GM23248 (cell line): ENCODE results near the gene PPP1CC. TPM values are rescaled to one million over a fixed set of nuclear protein-coding genes. Genes with fewer than 3 reads are reported as not detected.

Experiments used
- DNase-seq: peaks from one replicate; pipeline ENCODE4 v3.0.0-alpha.2; 2015
- H2AFZ ChIP-seq: fragments of 200-600 bp; sonication (generic); 2 replicates; pipeline ENCODE4 v1.6.1; 2016; ENCODE audit warnings: antibody characterized with exemption
- H3F3A ChIP-seq: fragments of 200-600 bp; sonication (generic); 2 replicates; pipeline ENCODE4 v1.6.1; 2016; ENCODE audit warnings: mild to moderate bottlenecking, antibody characterized with exemption, mixed run types; ENCODE audit not compliant: insufficient read depth
- H3K27ac ChIP-seq: fragments of 200-600 bp; sonication (generic); 2 replicates; pipeline ENCODE4 v1.5.1; 2016; ENCODE audit warnings: mild to moderate bottlenecking
- H3K27me3 ChIP-seq: fragments of 200-600 bp; sonication (generic); replicated peaks from 2 replicates; pipeline ENCODE4 v1.6.1; 2016; ENCODE audit warnings: mild to moderate bottlenecking; ENCODE audit not compliant: insufficient read depth
- H3K36me3 ChIP-seq: fragments of 200-600 bp; sonication (generic); 2 replicates; pipeline ENCODE4 v1.6.1; 2016; ENCODE audit warnings: low read depth, mild to moderate bottlenecking
- H3K4me1 ChIP-seq: fragments of 200-600 bp; sonication (generic); 2 replicates; pipeline ENCODE4 v1.6.1; 2016; ENCODE audit warnings: mild to moderate bottlenecking; ENCODE audit not compliant: insufficient read depth
- H3K4me2 ChIP-seq: fragments of 200-600 bp; sonication (generic); one replicate; pipeline ENCODE4 v1.6.1; 2016; ENCODE audit warnings: mild to moderate bottlenecking; ENCODE audit not compliant: unreplicated experiment
- H3K4me3 ChIP-seq: fragments of 200-600 bp; sonication (generic); 2 replicates; pipeline ENCODE4 v1.5.1; 2016; ENCODE audit warnings: mild to moderate bottlenecking
- H3K79me2 ChIP-seq: fragments of 200-600 bp; sonication (generic); 2 replicates; pipeline ENCODE4 v1.6.1; 2016; ENCODE audit warnings: mild to moderate bottlenecking; ENCODE audit not compliant: insufficient read depth
- H3K9ac ChIP-seq: fragments of 200-600 bp; sonication (generic); 2 replicates; pipeline ENCODE4 v1.6.1; 2016; ENCODE audit warnings: mild to moderate bottlenecking
- H3K9me2 ChIP-seq: fragments of 200-600 bp; sonication (generic); 2 replicates; pipeline ENCODE4 v1.6.1; 2016; ENCODE audit warnings: mixed run types, mild to moderate bottlenecking, moderate library complexity; ENCODE audit not compliant: insufficient read depth
- H3K9me3 ChIP-seq: fragments of 200-600 bp; sonication (generic); one replicate; pipeline ENCODE4 v1.6.1; 2017; ENCODE audit warnings: low read depth
- H4K20me1 ChIP-seq: fragments of 200-600 bp; sonication (generic); 2 replicates; pipeline ENCODE4 v1.6.0; 2016; ENCODE audit not compliant: insufficient read depth
- EZH2 ChIP-seq: fragments of 200-600 bp; sonication (generic); IDR thresholded peaks from 2 replicates; pipeline ENCODE4 v1.6.1; 2018; ENCODE audit warnings: antibody characterized with exemption, mild to moderate bottlenecking; ENCODE audit not compliant: insufficient read depth, poor library complexity, severe bottlenecking
- EZH2phosphoT487 ChIP-seq: fragments of 200-600 bp; sonication (generic); IDR thresholded peaks from 2 replicates; pipeline ENCODE4 v1.6.1; 2018; ENCODE audit warnings: antibody characterized with exemption, moderate library complexity, mild to moderate bottlenecking, low read depth; ENCODE audit not compliant: insufficient read depth
- WGBS, 2 experiments: methylation state at CpG; one replicate each; pipeline ENCODE4 v1.1.6; 2015 to 2017; ENCODE audit warnings: low lambda C conversion rate in 2 of 2, low coverage in 1 of 2; ENCODE audit errors: missing lambda C conversion rate in 2 of 2; 5-methylcytosine and 5-hydroxymethylcytosine counted together
- in situ Hi-C: fragments of 300-500 bp; cut with MboI; formaldehyde crosslinking; loops from 2 replicates; pipeline ENCODE4 v1.15.0; 2020
- polyA plus RNA-seq: library from polyadenylated mRNA; unstranded; fragments of >200 nt; fragmentation: Nextera tagmentation; extraction: Ambion mirVana; gene quantifications from 2 replicates; pipeline ENCODE4 v1.2.1, GENCODE V29; 2016
- total RNA-seq: library from RNA; depleted of rRNA; stranded (reverse); fragments of >200 nt; shearing (Covaris generic); gene quantifications from 2 replicates; pipeline ENCODE4 v1.2.3, GENCODE V29; 2014

Gene PPP1CC
- total and polyA plus RNA-seq, 2 experiments from 2014 or later: 37.4 to 110 TPM

- Histone ChIP-seq H3K27ac (no peak within 1 kb of the TSS), H3K4me2 (peak within 1 kb of the TSS; percentile 75), H4K20me1 (no peaks in the 10 kb centered on the region), H3F3A (no peaks in the 10 kb centered on the region), H3K4me1 (no peaks in the 10 kb centered on the region), H3K4me3 (peak within 1 kb of the TSS; percentile 67), H3K79me2 (no peaks in the 10 kb centered on the region), H3K9me3 (no peaks in the 10 kb centered on the region), H3K36me3 (no peaks in the 10 kb centered on the region), H3K9ac (peak within 1 kb of the TSS; percentile 52), H3K27me3 (no peaks in the 10 kb centered on the region; the same call in none of the 2 replicates), H3K9me2 (no peaks in the 10 kb centered on the region), H2AFZ (peak within 1 kb of the TSS; percentile 78)
- TF ChIP-seq EZH2 (no peak), EZH2phosphoT487 (no peak)
- DNase-seq: peak; percentile 53
- in situ Hi-C loops: no loop called here
- WGBS, 2 experiments: 9 to 14% methylated on average over 21 to 31 of the region's 64 CpGs
Measured at GRCh38 chr12:110688446-110689280, 54.0 kb downstream of the PPP1CC start, which contains the start of gene HVCN1. Gene HVCN1, minus strand, starts transcription at chr12:110689115. Its CDS starts 5,870 bp downstream, at chr12:110683245.

- Histone ChIP-seq H3K9me2 (no peaks in the 10 kb centered on the region), H3K27ac (no peak overlapping the region), H3K9ac (no peak overlapping the region), H3K4me1 (no peaks in the 10 kb centered on the region), H3K4me3 (no peak overlapping the region), H3F3A (no peaks in the 10 kb centered on the region), H3K79me2 (no peaks in the 10 kb centered on the region), H3K27me3 (no peaks in the 10 kb centered on the region; the same call in none of the 2 replicates), H3K9me3 (no peaks in the 10 kb centered on the region), H2AFZ (no peak overlapping the region), H3K36me3 (no peaks in the 10 kb centered on the region), H4K20me1 (no peaks in the 10 kb centered on the region), H3K4me2 (no peak overlapping the region)
- DNase-seq: no peak
- WGBS, 2 experiments: 97 to 98% methylated on average over 15 of the region's 15 CpGs
- in situ Hi-C loops: no loop called here
- TF ChIP-seq EZH2phosphoT487 (no peak), EZH2 (no peak)
Measured at GRCh38 chr12:110687396-110688169, 55.1 kb downstream of the PPP1CC start.

DNA sequence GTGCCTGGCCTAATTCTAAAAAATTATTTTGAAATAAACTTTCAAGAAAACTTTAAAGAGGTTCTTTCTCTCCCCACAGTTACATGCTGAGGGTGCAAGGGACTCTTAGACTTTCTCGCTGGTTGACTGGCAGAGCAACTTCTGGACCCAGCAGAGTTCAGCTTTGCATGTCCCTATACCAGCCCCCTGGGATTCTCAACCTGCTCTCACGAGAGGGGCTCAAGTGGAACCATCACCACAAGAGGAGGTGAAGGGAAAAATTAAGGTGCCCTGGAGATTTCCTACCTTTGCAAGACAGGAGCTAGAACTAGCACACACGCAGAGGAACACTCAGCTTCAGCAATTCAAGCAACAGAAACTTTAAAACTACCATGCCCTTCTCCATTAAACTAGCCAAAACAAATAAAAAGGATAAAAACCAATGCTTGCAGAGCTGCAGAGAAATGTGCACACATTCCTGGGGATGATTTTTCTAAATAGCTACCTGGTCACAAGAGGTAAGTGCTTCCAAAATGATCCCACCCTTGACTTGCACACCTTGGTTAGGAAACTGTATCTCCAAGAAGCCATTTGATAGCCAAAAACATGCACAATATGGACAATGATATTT is 56.3 kb downstream of the PPP1CC start:
- no peak for DNase-seq
- H3F3A ChIP-seq: no peaks in the 10 kb centered on the region
- H3K4me1 ChIP-seq: no peaks in the 10 kb centered on the region
- no peaks in the 10 kb centered on the region for H3K9me2 ChIP-seq
- TF ChIP-seq EZH2 (no peak), EZH2phosphoT487 (no peak)
- H3K36me3 ChIP-seq: no peaks in the 10 kb centered on the region
- H4K20me1 ChIP-seq: no peaks in the 10 kb centered on the region
- WGBS, 2 experiments: 67 to 80% methylated on average over 3 of the region's 3 CpGs
- no peaks in the 10 kb centered on the region for H3K79me2 ChIP-seq
- H3K27me3 ChIP-seq: no peaks in the 10 kb centered on the region; the same call in none of the 2 replicates
- H2AFZ ChIP-seq: no peak overlapping the region
- no peak overlapping the region for H3K4me2 ChIP-seq
- no peak overlapping the region for H3K4me3 ChIP-seq
- in situ Hi-C loops: no loop called here
- no peak overlapping the region for H3K9ac ChIP-seq
- H3K27ac ChIP-seq: no peak overlapping the region
- H3K9me3 ChIP-seq: no peaks in the 10 kb centered on the region

DNA sequence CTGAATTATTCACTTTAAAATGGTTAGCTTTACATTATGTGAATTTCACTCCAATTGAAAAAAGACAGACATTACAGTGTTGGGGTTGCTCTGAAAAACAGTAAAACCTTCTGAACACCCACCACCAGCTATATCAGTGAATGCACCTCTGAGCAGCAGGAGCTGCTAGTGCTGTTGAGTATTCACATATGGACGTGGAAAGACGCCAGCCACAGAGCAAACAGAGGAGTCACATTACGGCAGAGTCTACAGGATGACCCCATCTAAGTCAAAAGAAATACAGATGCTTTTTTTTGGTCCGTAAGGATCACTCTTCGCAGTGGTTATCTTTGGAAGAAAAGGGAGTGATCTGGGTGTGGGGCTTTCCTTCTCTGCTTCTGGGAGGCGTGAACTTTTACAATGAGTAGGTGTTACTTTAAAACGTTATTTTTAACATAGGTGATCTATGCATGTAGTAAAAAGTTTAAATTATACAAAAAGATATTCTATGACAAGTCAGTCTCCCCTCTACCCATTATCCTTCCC is 58.3 kb downstream of the PPP1CC start:
- Histone ChIP-seq H3K27me3 (no peaks in the 10 kb centered on the region; the same call in none of the 2 replicates), H3K27ac (no peak overlapping the region), H3K4me3 (no peak overlapping the region), H3K4me2 (no peak overlapping the region), H3K4me1 (no peaks in the 10 kb centered on the region), H3K9me3 (no peaks in the 10 kb centered on the region), H3K79me2 (no peaks in the 10 kb centered on the region), H3K9ac (no peak overlapping the region), H4K20me1 (no peaks in the 10 kb centered on the region), H3K9me2 (no peaks in the 10 kb centered on the region), H3F3A (no peaks in the 10 kb centered on the region), H2AFZ (no peak overlapping the region), H3K36me3 (no peaks in the 10 kb centered on the region)
- DNase-seq: no peak
- in situ Hi-C loops: no loop called here
- WGBS, 2 experiments: 68 to 70% methylated on average over 7 of the region's 7 CpGs
- no peak for TF ChIP-seq EZH2
- TF ChIP-seq EZH2phosphoT487: no peak
